H9 (cell line): ENCODE results near the gene KLK6. TPM values are rescaled to one million over a fixed set of nuclear protein-coding genes. Genes with fewer than 3 reads are reported as not detected.

Source experiments
- DNase-seq: peaks from one replicate; pipeline ENCODE4 v3.0.0-alpha.2; 2017
- H2AFZ ChIP-seq: one replicate; pipeline ENCODE4 v1.6.1; 2013; ENCODE audit warnings: mild to moderate bottlenecking, low read length, control low read depth, moderate library complexity
- H2AK5ac ChIP-seq: 2 replicates; pipeline ENCODE4 v1.6.1; 2013; ENCODE audit warnings: low read length, control low read depth, mixed read lengths; ENCODE audit not compliant: insufficient read length
- H2BK120ac ChIP-seq: one replicate; pipeline ENCODE4 v1.6.1; 2013; ENCODE audit warnings: low read depth, mild to moderate bottlenecking, low read length, control low read depth, inconsistent platforms; ENCODE audit not compliant: poor library complexity, severe bottlenecking
- H2BK12ac ChIP-seq: 2 replicates; pipeline ENCODE4 v1.6.1; 2013; ENCODE audit warnings: low read length, control low read depth, mixed read lengths, low read depth; ENCODE audit not compliant: insufficient read length
- H2BK15ac ChIP-seq: 2 replicates; pipeline ENCODE4 v1.6.1; 2013; ENCODE audit warnings: low read depth, low read length, control low read depth
- H2BK20ac ChIP-seq: one replicate; pipeline ENCODE4 v1.6.1; 2013; ENCODE audit warnings: low read depth, mild to moderate bottlenecking, low read length, control low read depth, inconsistent platforms; ENCODE audit not compliant: poor library complexity, severe bottlenecking
- H2BK5ac ChIP-seq: 2 replicates; pipeline ENCODE4 v1.6.1; 2013; ENCODE audit warnings: low read length, control low read depth, mixed read lengths; ENCODE audit not compliant: insufficient read length
- H3K14ac ChIP-seq: 2 replicates; pipeline ENCODE4 v1.6.1; 2013; ENCODE audit warnings: low read length, control low read depth; ENCODE audit not compliant: insufficient read depth
- H3K18ac ChIP-seq: 2 replicates; pipeline ENCODE4 v1.6.1; 2013; ENCODE audit warnings: low read depth, mild to moderate bottlenecking, mixed read lengths, low read length, control low read depth; ENCODE audit not compliant: insufficient read length
- H3K23ac ChIP-seq: 2 replicates; pipeline ENCODE4 v1.6.1; 2013; ENCODE audit warnings: low read length, control low read depth, mixed read lengths, low read depth; ENCODE audit not compliant: insufficient read length
- H3K23me2 ChIP-seq: 2 replicates; pipeline ENCODE4 v1.6.1; 2013; ENCODE audit warnings: low read depth, mild to moderate bottlenecking, mixed read lengths, low read length, control low read depth; ENCODE audit not compliant: insufficient read length, poor library complexity, severe bottlenecking
- H3K27ac ChIP-seq: 2 replicates; pipeline ENCODE4 v1.5.1; 2013; ENCODE audit warnings: low read length, control low read depth, mixed read lengths, low read depth; ENCODE audit not compliant: insufficient read length
- H3K27me3 ChIP-seq: 2 replicates; pipeline ENCODE4 v1.6.1; 2013; ENCODE audit warnings: low read length, control low read depth, inconsistent platforms; ENCODE audit not compliant: insufficient read depth
- H3K4ac ChIP-seq: 2 replicates; pipeline ENCODE4 v1.6.1; 2013; ENCODE audit warnings: low read depth, mild to moderate bottlenecking, control low read depth, inconsistent platforms, low read length, moderate library complexity
- H3K4me1 ChIP-seq: 2 replicates; pipeline ENCODE4 v1.6.1; 2013; ENCODE audit warnings: low read length, control low read depth, inconsistent platforms; ENCODE audit not compliant: insufficient read depth
- H3K4me2 ChIP-seq: 2 replicates; pipeline ENCODE4 v1.6.1; 2013; ENCODE audit warnings: low read length, control low read depth, mixed read lengths; ENCODE audit not compliant: insufficient read length, insufficient read depth
- H3K56ac ChIP-seq: 2 replicates; pipeline ENCODE4 v1.6.1; 2013; ENCODE audit warnings: low read depth, mild to moderate bottlenecking, mixed read lengths, low read length, control low read depth; ENCODE audit not compliant: insufficient read length
- H3K79me1 ChIP-seq: 2 replicates; pipeline ENCODE4 v1.6.1; 2013; ENCODE audit warnings: low read depth, mild to moderate bottlenecking, moderate library complexity, low read length, control low read depth, inconsistent platforms; ENCODE audit not compliant: insufficient read depth, poor library complexity, severe bottlenecking
- H3K79me2 ChIP-seq: 2 replicates; pipeline ENCODE4 v1.6.1; 2013; ENCODE audit warnings: low read length, control low read depth, inconsistent platforms; ENCODE audit not compliant: insufficient read depth
- H3K9ac ChIP-seq: 2 replicates; pipeline ENCODE4 v1.6.1; 2013; ENCODE audit warnings: low read length, control low read depth, mixed read lengths; ENCODE audit not compliant: insufficient read length; ENCODE audit errors: extremely low read depth
- H3K9me3 ChIP-seq: one replicate; pipeline ENCODE4 v1.6.1; 2013; ENCODE audit warnings: low read depth, low read length, inconsistent platforms; ENCODE audit not compliant: control insufficient read depth
- H3T11ph ChIP-seq: one replicate; pipeline ENCODE4 v1.6.1; 2013; ENCODE audit warnings: mild to moderate bottlenecking, low read length, control low read depth, inconsistent platforms
- H4K20me1 ChIP-seq: one replicate; pipeline ENCODE4 v1.6.1; 2013; ENCODE audit not compliant: control insufficient read depth, insufficient read length, insufficient read depth
- H4K5ac ChIP-seq: 2 replicates; pipeline ENCODE4 v1.6.1; 2013; ENCODE audit warnings: low read depth, mild to moderate bottlenecking, mixed read lengths, low read length, control low read depth; ENCODE audit not compliant: insufficient read length
- H4K8ac ChIP-seq: replicated peaks from 2 replicates; pipeline ENCODE4 v1.6.1; 2013; ENCODE audit warnings: low read length, control low read depth, mixed read lengths, low read depth; ENCODE audit not compliant: insufficient read length
- H4K91ac ChIP-seq: 2 replicates; pipeline ENCODE4 v1.6.1; 2013; ENCODE audit warnings: low read depth, mild to moderate bottlenecking, moderate library complexity, mixed read lengths, low read length, control low read depth; ENCODE audit not compliant: insufficient read length
- H3K27ac Mint-ChIP-seq, 3 experiments: 2 replicates in 2 of 3; 3 replicates in 1 of 3; pipeline ENCODE4 v1.8.0; 2020 to 2021; ENCODE audit warnings: mixed read lengths in 3 of 3, mild to moderate bottlenecking in 1 of 3, moderate library complexity in 1 of 3
- H3K27me3 Mint-ChIP-seq: 2 replicates; pipeline ENCODE4 v1.8.0; 2021; ENCODE audit warnings: low read depth, mild to moderate bottlenecking, moderate library complexity, mixed read lengths
- H3K36me3 Mint-ChIP-seq, 3 experiments: 2 replicates in 2 of 3; 3 replicates in 1 of 3; pipeline ENCODE4 v1.8.0; 2020 to 2021; ENCODE audit warnings: low read depth in 3 of 3, mixed read lengths in 3 of 3; ENCODE audit not compliant: insufficient read depth in 1 of 3
- H3K4me1 Mint-ChIP-seq, 2 experiments: 2 replicates each; pipeline ENCODE4 v1.8.0; 2020; ENCODE audit warnings: mixed read lengths in 2 of 2
- H3K4me3 Mint-ChIP-seq, 2 experiments: 2 replicates in 1 of 2; 3 replicates in 1 of 2; pipeline ENCODE4 v1.8.0; 2020 to 2021; ENCODE audit warnings: mild to moderate bottlenecking in 2 of 2, mixed read lengths in 2 of 2, moderate library complexity in 1 of 2
- H3K9me3 Mint-ChIP-seq, 2 experiments: 2 replicates in 1 of 2; 3 replicates in 1 of 2; pipeline ENCODE4 v1.8.0; 2020; ENCODE audit warnings: mild to moderate bottlenecking in 2 of 2, mixed read lengths in 2 of 2, moderate library complexity in 1 of 2
- CTCF ChIP-seq: fragments of 200-600 bp; sonication (generic); conservative IDR thresholded peaks from 3 replicates; pipeline ENCODE4 v1.8.0; 2021; ENCODE audit warnings: antibody characterized with exemption, mild to moderate bottlenecking
- WGBS: extraction: QIAGEN DNeasy Blood & Tissue Kit; methylation state at CpG from one replicate; pipeline ENCODE4 v1.1.7; 2013; ENCODE audit warnings: missing lambda C conversion rate, low lambda C conversion rate, mixed read lengths; ENCODE audit not compliant: insufficient read length; ENCODE audit errors: extremely low coverage; 5-methylcytosine and 5-hydroxymethylcytosine counted together
- total RNA-seq: library from RNA; stranded (reverse); gene quantifications from 2 replicates; pipeline ENCODE4 v1.2.1, GENCODE V29; 2021

Gene KLK6
- total RNA-seq, 1 experiment from 2014 or later: 2.6 TPM

- Histone ChIP-seq H3K27me3 (no peaks in the 10 kb centered on the region; the same call in 1 of the 2 replicates), H4K8ac (no peak overlapping the region), H2AK5ac (no peak overlapping the region), H3T11ph (no peak overlapping the region), H2BK5ac (no peak overlapping the region), H3K23ac (no peak overlapping the region), H3K14ac (no peak overlapping the region), H3K4me2 (no peak overlapping the region), H3K4ac (no peak overlapping the region), H3K23me2 (peaks cover 13% of the 10 kb centered on the region), H4K5ac (no peak overlapping the region), H3K9me3 (no peaks in the 10 kb centered on the region), H3K56ac (no peak overlapping the region), H2BK12ac (no peak overlapping the region), H4K91ac (no peak overlapping the region), H2BK15ac (no peak overlapping the region), H3K4me1 (no peaks in the 10 kb centered on the region), H3K79me1 (no peaks in the 10 kb centered on the region), H2AFZ (no peak overlapping the region), H3K9ac (no peak overlapping the region), H2BK120ac (no peak overlapping the region), H3K79me2 (no peaks in the 10 kb centered on the region), H2BK20ac (no peak overlapping the region), H3K27ac (no peak overlapping the region), H4K20me1 (no peaks in the 10 kb centered on the region), H3K18ac (no peak overlapping the region)
- no CpG with 5 or more reads among the region's 6 CpGs for WGBS
- peaks cover 4 to 17% of the 10 kb centered on the region in 2 experiments for H3K4me1 Mint-ChIP-seq
- peak overlapping the region in 1 of 3 experiments; percentile 40; a peak in 1 of 7 replicates for H3K27ac Mint-ChIP-seq
- TF ChIP-seq CTCF: no peak
- peaks cover 0 to 2% (median 0%) of the 10 kb centered on the region in 3 experiments; a peak in 2 of 7 replicates for H3K36me3 Mint-ChIP-seq
- DNase-seq: no peak
- H3K9me3 Mint-ChIP-seq: peaks cover 0 to 13% of the 10 kb centered on the region in 2 experiments; a peak in 4 of 5 replicates
- peaks cover 74% of the 10 kb centered on the region for H3K27me3 Mint-ChIP-seq
- H3K4me3 Mint-ChIP-seq: no peak overlapping the region
These were observed 44.9 kb upstream of the KLK6 start for GRCh38 chr19:51014242-51014641.
